HK-2 (cell line): ENCODE results near the gene CHAT.

Source experiments
- DNase-seq: peaks from one replicate; pipeline ENCODE4 v3.0.0-alpha.2; 2018; ENCODE audit not compliant: unreplicated experiment

Gene CHAT

DNA sequence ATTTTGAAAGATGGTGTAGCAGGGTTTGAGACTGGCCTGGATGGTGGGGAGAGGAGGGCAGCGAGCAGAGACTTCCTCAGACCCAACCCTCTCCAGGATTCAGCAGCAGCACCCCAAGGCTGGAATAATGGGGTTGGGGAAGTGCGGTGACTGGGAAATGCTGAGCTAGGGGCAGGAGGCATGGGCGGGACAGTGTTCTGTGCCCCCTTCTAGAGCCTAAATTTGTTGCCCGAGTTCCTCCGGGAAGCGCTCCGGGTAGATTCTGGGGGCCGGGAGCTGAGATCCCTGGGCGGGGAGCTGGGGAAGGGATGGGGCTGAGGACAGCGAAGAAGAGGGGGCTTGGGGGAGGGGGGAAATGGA, at the start of gene CHAT:
Gene CHAT, plus strand, starts transcription at position 156 of the 360 bp plus-strand sequence. Its CDS starts 153 bp downstream, at position 309.
- DNase-seq = no peak

DNA sequence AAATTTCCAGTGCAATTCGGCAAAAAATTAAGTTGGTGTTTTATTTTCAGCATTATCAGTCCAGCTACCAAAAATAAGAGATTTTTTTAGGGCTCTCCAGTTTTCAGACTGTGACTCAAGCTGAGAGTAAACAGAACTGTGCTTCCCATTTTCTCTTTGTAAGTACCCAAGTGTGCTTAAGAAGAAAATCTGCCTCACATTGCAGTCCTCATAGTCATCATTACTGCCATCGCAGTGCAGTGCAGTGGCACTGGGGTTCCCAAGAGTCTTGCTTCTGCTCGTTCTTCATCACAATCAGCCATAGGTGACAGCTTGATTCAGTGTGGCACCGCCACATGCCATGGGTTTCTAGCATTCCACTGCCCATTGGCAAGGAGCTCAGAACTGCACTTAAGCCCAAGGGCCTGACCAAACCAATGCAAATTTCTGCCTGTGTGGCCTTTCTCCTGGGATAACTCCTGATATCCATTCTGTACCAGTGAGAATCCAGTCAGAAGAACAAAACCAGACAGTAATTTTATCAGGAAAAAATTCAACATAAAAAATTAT, 49.3 kb upstream of the CHAT start:
- DNase-seq = no peak

GRCh38 chr10:49567810-49568209, 46.0 kb upstream of the CHAT start:
- DNase-seq = no peak

DNA sequence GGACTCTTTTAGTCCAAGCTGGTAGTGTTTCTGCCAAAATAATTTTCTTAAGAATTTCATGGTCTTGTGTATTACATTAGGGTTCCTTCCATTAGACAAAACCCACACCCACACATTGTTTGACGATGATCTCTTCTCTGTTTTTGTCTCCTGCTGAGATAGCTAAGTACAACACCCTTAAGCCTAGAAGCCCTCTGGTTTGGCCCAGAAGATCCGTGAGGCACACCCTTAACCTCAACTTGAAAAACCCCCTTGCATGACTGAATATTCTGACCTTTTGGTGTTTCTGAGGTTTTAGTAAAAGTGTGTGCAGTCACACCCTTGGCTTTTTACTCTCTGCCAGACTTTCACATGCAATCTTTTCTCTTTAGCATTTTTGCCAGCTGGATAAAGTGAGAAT, 45.6 kb upstream of the CHAT start:
- no peak for DNase-seq

DNA sequence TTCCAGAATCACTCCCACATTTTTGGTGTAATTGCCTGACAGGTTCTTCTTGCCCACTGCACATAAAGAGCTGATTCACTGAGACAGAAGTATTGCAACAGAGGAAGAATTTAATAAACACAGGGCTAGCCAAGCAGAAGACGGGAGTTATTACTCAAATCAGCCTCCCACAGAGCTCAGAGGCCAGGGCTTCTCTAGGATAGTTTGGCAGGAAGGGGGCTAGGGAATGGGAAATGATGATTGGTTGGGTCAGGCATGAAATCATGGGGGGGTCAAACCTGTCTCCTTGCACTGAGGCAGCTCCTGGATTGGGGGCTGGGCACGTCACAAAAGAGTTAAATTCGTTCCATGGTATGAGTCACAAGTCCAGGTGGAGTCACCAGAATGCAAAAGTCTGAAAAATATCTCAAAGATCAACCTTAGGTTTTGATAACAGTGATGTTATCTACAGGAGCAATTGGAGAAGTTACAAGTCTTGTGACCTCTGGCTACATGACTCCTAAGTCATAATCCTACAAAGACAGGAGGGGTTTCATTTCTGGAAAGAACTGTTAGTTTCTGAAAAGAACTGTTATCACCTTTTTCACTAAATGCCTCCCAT, 44.7 kb upstream of the CHAT start:
- no peak for DNase-seq

- no peak for DNase-seq
These were observed 42.4 kb upstream of the CHAT start for GRCh38 chr10:49571388-49571787.

GRCh38 chr10:49572594-49573114, 41.2 kb upstream of the CHAT start:
- no peak for DNase-seq

- DNase-seq = no peak
These were observed 38.3 kb upstream of the CHAT start for GRCh38 chr10:49575489-49576072.

GRCh38 chr10:49577182-49577925, 36.5 kb upstream of the CHAT start:
- no peak for DNase-seq

- no peak for DNase-seq
These were observed 35.4 kb upstream of the CHAT start for GRCh38 chr10:49578392-49578791.

GRCh38 chr10:49579621-49580020, 34.2 kb upstream of the CHAT start:
- DNase-seq = no peak

GRCh38 chr10:49585387-49585786, 28.4 kb upstream of the CHAT start:
- DNase-seq = no peak

- no peak for DNase-seq
These were observed 25.9 kb upstream of the CHAT start for GRCh38 chr10:49587981-49588380.

GRCh38 chr10:49592726-49593563, 20.9 kb upstream of the CHAT start:
- peak; percentile 73 for DNase-seq

GRCh38 chr10:49593564-49593875, 20.3 kb upstream of the CHAT start:
- DNase-seq = no peak

GRCh38 chr10:49593998-49594397, 19.8 kb upstream of the CHAT start:
- no peak for DNase-seq

DNA sequence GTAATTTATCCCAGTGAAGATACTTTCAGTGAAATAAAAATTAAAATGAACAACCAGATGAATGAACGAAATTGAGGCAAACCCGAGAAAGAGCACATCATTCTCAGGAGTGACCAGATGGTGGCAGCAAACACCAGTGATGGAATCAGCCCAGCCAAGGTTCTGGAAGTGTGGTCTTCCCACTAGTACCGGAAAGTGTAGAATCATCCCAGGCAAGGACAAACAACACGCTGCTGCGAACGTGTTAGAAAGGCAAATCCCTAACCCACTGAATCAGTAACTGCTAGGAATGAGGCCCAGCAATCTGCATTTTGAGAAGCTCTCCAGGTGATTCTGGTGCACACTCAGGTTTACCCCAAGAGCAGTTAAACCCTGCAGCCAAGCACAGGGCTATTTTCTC, 19.2 kb upstream of the CHAT start:
- peak; percentile 56 for DNase-seq

DNA sequence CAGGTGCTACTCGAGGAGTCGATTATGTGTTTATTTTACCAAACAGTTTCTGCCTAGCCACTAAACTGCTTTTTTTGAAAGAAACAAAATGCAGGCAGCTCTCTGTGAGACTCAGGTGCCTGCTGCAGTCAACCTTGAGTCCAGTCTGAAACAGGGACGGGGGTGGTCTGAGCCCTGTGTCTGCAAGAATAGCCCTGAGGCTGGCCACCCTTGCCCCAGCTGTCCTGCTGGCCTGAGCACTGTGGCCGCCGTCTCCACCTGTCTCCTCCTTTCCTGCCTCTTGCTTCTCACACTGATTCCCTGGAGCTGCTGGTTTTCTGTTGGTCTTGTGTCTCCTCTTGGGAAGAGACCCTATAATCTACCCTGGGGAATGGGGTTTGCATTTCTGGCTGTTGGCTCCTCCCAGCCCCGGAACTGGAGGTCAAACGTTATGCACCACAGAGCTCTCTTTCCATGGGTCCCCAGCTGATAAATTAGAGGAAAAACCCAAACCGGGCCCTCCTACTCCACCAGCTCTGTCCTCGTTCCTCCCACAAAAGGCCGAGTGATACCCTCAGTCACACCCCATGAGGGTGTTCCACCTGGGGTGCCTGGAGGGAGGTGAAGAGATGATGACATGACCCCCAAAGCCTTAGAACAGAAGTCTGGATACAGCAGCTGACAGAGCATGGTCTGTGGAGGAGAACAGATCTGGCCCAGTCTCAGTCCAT, 18.7 kb upstream of the CHAT start:
- DNase-seq = no peak

DNA sequence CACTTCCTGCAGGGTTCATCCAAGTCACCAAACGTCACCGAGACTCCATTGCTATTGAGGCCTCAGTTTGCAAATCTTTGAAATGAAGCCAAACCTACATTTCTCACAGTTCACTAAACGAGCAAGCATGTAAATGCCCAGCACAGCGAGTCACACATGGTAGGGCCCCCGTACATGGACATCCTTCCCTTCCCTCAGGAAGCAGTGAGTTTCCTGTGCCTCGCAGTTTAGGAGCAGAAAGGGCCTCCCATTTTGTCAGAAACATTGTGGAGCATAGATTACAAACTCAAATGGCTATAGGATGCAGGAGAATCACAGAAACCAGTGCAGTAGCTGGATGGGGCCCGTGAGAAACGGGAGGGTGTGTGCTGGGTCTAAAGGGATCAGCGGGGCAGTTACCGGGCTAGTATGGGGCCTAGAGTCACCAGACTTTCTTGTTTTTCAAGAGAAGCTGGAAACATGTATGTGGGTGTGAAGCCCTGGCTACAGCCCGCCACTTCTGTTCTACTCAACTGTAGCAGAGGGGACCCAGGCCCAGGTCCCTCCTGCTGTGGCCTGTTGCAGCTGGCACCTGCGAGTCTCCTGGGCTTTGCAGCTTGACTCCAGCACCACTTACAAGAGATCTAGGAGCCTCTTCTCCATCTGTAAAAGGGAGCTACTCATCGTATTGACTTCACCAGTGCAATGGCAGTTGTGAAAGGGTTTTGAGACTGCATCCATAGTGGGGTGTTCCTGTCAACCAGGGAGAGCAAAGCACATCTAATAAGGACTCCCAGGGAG, 17.9 kb upstream of the CHAT start:
- DNase-seq = no peak

- DNase-seq = no peak
These were observed 17.4 kb upstream of the CHAT start for GRCh38 chr10:49596493-49596809.

DNA sequence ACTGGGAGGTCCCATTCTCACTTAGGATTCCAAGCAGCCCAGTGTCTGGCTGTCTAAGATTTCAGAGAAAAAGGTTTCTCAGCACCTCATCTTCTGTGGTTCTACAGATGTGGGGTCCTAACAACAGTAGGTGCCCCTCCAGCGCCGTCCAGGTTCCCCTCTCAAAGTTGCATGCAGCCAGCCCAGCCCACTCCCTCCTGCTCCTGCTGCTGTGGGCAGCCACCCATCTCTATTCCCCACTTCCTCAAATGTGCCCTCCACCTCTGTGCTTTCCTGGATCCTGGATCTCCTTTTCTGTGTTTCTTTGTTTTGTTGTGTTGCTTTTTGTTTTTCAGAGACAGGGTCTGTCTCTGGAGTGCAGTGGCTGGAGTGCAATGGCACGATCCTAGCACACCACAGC, 17.0 kb upstream of the CHAT start:
- DNase-seq = no peak
